ENCODE measurements around the gene EFCAB8.
"Not testable (repeated sequence)": the region's sequence is repeated elsewhere in the genome, so short reads cannot be mapped to it uniquely, and the experiment has no call there.

The EFCAB8 gene

DNA sequence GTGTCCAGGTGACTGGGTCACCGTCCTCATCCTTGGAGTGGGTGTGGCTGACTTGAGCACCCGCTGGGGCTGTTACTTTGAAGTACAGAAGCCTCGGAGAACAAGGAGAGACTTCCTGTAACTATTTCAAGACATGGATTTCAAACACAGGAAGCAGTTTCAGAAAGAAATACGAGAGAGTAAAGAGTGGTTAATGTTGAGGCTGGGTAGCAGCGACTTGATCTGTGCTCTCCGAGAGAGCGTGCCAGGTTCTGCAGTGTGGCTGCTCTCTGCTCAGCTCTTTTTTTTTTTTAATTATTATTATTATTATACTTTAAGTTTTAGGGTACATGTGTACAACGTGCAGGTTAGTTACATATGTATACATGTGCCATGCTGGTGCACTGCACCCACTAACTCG lies 17.5 kb upstream of the EFCAB8 start:
- DNase-seq (ENCODE audit: low spot score), result no peak

DNA sequence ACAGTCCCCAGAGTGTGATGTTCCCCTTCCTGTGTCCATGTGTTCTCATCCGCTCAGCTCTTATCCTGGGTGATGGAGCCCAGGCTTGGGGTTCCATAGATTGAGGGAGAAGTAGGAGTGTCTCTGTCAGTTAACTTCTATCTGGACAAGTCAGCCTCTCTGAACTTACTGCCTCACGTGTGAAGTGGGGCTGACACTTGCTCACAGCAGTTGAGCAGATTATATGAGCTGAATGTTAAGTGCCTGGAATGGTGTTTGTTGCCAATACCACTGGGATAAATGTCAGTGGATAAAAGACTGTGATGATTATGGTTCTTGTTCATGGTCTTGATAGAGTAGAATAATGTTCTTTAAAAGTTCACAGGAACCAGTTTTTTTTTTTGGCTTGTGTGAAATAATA lies 17.1 kb upstream of the EFCAB8 start:
- DNase-seq (ENCODE audit: low spot score), result no peak

DNA sequence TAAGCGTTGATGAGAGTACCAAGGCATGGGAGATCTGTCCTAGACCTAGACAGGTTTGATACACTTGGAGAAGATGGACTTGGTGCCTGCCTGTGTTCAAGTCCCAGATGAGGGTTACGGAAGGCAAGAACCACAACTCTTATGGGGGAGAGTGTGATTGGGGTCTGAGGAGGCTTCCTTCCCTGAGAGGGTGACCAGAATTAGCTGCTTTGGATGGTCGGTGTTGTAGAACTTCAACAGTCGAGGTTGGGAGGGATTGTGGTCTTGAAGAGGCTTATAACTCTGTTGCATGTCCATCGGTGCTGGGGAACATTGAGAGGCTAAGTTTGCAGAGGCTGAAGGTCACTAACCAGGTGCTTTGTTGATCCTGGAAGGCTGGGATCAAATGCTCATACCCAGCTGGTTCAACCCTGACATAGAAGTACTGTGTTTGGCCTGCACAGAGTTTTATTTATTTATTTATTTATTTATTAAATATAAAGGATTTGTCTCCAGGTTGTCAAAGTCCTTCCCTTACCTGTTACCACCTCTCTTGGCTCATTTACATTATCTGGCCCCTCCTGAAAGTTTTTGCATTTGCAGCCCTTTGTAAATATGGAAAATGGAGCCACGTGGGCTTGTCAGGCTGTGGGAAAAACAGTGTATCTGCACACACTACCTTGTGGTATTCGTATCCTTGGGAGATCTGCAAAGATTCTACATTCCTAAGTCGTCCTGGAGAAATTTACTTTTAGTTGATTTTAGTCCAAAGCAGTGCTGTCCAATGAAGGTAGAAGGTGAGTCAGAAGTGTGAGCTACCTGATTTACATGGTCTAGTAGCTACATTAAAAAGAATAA lies 15.8 kb upstream of the EFCAB8 start:
- DNase-seq (ENCODE audit: low spot score), result no peak

DNA sequence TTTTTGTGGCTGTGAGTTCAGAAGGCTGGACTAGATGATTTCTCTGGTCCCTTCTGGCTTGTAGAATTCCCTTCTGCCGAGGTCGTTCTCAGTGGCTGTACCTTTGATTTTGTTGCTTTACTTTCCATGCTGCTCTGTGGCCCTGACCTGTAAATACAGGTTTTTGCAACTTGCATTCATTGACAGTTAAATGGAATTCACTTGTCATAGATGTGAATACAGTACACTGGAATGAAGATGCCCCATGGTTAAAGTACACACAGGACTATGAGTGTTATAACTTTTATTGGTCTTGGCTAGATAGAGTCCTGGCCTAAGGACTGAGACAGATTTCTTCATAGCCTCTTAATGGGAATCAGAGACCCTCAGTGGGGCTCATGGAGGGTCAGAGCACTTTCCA lies 12.9 kb upstream of the EFCAB8 start:
- no peak for DNase-seq (ENCODE audit: low spot score)

DNA sequence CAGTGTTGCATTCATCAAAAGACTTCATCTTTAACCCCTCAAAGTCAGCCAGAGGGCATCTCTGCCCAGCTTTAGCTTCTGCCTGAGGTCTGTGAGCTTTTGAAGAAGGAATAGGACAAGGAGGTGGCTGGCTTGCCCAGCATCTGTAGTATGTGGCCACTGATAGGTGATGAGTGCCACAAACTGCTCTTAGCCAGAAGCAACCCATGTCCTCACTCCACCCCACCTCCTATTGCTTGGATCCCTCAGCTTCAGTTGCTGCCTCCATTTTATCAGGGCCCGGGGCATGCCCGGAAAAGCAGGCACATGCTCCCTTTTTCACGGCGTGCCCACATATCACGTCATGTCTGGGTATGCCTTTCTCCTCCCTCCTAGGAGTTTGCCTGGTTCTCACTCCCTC lies 11.9 kb upstream of the EFCAB8 start:
- DNase-seq (ENCODE audit: low spot score), result no peak

DNA sequence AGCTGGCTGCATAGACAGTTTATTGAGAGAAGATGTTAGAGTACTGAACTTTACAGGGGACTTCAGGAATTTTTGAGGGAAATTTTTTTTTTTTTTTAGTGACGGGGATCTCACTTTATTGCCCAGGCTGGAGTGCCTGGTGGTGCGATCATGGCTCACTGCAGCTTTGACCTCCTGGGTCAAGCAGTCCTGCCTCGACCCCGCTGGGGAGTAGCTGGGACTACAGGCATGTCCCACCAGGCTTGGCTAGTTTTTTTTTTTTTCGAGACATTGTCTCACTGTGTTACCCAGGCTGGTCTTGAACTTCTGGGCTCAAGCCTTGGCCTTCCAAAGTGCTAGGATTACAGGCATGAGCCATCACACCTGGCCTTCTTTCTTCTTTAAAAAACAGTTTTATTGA lies 10.8 kb upstream of the EFCAB8 start:
- no peak for DNase-seq (ENCODE audit: low spot score)

DNA sequence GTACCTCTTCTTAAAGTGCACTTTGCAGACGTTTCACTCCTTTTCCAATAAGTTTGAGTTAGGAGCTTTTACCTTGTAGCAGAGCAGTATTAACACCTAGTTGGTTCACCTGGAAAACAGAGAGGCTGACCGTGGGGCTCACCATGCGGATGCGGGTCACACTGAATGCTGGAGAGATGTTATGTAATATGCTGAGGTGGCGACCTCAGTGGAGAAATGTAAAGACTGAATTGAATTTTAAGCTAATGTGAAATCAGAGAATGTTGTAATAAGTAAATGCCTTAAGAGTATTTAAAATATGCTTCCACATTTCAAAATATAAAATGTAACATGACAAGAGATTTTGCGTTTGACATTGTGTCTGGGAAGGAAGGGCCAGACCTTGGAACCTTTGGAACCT lies 9.9 kb upstream of the EFCAB8 start:
- no peak for DNase-seq (ENCODE audit: low spot score)

DNA sequence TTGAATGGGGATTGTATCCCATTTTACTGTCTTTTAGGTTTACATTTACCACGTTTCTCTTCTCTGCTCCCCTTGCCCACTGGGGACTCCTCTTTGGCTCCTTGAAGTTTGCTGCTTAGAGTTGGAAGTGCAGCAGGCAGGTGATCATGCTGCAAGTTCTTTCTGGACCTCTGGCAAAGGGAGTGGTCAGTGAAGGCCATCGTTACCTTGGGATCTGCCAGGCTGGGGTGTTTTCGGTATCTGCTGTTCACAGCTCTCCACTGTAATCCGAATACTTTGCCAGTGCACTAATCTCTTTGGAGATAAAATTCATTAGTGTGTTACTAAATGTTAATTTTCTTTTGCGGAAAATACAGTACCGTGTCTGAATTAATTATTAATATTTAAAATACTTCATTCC lies 9.1 kb upstream of the EFCAB8 start:
- DNase-seq (ENCODE audit: low spot score), result no peak

DNA sequence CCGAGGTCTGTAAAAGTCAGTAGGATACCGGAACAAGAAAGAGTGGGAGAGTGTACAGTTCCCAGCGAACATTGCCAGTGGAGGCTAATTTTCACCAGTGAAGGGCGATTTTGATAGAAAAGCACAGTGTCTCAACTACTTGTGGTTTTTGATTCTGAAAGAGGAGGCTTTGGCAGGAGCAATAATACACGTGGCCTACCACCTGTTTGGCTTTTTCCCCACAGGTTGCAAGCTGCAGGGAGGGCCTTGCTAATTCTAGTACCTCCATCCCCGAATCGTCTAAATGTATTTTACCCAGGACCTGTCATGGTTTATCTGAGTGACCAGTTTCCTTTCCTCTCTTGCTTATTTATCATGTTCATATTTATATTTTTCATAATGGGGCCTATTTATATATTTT lies 3.3 kb upstream of the EFCAB8 start:
- DNase-seq (ENCODE audit: low spot score), result no peak

DNA sequence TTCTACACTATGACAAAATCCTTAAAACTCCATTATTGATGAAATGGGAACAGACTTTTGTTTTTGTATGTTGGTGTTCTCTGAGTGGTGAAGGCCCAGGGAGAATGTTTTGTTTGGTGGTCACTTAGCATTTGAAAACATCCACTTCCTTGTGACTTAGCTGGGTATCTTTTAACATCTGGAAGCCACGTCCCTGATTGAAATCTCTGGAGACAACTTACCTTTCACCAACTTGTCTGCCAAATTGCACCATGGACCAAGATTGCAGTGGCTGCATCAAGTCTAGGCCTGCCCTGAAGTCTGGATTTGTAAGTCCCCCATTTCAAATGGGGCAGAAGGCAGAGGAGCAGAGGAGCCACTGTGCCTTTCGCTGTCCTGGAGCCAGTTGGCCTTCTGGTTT lies 534 bp upstream of the EFCAB8 start:
- DNase-seq (ENCODE audit: low spot score), result no peak

DNA sequence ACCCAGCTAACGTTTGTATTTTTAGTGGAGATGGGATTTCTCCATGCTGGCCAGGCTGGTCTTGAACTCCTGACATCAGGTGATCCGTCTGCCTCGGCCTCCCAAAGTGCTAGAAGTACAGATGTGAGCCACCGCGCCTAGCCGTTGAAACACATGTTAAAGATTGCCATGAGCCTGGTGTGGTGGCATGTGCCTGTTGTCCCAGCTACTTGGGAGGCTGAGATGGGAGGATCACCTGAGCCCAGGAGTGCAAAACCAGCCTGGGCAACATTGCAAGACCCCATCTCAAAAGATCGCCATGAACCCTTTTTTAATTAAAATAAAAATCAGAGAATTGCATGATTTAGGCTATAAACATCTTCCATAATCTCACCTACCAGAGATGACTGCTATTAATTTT lies 2.7 kb downstream of the EFCAB8 start:
- DNase-seq (ENCODE audit: low spot score), result no peak

DNA sequence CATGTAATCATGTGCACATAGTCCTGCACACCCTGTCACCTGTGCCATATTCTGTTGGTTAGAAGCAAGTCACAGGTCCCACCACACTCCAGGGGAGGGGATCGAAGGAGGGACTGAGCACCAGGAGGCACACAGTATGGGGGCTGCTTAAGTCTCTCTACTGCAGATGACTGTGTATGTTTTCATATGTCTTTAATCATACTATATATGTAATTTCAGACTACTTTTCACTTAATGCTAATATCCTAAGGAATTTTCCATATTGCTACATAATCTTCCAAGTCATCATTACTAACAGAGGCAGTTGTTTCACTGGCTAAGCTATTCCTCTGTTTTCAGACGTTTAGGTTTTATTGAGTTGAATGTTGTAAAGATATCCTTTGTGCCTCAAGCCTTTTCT lies 10.8 kb downstream of the EFCAB8 start:
- DNase-seq (ENCODE audit: low spot score), result no peak

DNA sequence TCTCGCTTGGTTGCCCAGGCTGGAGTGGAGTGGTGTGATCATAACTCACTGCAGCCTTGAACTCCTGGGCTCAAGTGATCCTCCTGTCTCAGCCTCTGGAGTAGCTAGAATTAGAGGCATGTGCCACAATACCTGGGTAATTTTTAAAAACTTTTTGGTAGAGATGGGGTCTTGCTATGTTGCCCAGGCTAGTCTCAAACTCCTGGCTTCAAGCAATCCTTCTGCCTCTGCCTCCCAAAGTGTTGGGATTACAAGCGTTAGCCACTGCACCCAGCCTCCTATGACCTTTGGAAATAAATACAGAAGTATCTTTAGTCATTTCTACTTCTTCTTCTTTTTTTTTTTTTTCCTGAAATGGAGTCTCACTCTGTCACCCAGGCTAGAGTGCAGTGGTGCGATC lies 11.8 kb downstream of the EFCAB8 start:
- DNase-seq (ENCODE audit: low spot score), result not testable (repeated sequence)

DNA sequence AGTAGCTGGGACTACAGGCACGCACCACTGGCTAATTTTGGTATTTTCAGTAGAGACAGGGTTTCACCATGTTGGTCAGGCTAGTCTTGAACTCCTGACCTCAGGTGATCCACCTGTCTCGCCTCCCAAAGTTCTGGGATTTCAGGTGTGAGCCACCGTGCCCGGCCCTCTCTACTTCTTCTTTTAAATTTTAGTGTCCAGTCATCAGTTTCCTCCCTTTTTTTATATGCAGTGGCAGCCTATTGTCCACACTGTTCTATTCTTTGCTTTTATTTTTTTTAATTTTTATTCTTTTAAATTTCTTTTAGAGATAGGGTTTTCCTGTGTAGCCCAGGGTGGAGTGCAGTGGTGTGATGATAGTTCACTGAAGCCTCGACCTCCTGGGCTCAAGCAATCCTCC lies 12.3 kb downstream of the EFCAB8 start:
- no peak for DNase-seq (ENCODE audit: low spot score)

DNA sequence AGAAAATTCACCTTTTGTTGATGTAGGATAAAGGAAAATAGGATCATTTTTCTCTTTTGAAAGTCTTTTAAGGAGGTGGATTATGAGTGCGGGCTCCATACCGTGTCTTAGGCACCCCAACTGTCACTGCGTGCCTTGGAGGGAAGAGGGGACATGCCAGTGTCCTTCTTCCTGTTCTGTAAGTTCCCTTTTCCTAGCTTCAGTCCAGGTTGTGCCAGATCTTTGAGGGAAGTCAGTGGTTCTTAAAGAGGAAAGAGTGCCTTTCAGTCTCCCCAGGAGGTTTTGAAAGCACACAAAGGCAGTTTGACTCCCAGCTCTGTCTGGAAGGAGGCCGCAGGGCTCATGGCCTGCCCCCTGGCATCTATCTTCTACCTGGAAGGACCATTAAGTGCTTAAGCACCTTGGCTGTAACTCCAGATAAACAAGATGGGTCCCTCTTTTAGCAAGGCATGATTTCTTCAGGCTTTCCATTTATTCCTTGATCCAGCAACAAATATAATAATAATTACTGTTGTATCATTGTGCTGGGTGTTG lies 13.0 kb downstream of the EFCAB8 start:
- no peak for DNase-seq (ENCODE audit: low spot score)

DNA sequence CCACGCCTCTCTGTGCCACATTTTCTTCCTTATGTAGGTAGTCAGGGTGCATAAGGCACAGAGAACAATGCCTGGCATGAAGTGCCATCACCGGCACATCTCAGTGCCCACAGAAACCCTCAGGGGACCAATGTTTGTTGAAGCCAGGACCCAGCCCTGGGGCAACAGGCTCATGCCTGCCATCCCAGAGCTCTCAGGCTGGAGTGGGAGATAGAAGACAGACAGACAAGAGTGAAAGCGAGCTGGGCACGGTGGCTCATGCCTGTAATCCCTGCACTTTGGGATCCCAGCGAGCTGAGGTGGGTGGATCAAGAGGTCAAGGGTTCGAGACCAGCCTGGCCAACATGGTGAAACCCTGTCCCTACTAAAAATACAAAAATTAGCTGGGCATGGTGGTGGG lies 13.5 kb downstream of the EFCAB8 start:
- DNase-seq (ENCODE audit: low spot score), result no peak

DNA sequence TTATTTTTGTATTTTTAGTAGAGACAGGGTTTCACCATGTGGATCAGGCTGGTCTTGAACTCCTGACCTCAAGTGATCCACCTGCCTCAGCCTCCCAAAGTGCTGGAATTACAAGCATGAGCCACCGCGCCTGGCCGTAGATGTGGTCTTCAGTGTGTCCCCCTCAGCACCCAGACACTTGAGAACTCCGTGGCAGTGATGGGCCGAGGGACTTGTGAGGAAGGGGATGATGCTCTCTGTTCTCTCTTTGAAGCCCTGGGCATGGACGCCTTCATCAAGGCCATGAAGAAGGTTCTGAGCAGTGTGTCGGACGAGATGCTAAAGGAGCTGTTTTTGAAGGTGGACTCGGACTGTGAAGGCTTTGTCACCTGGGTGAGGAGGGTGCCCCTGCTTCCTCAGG lies 16.9 kb downstream of the EFCAB8 start:
- no peak for DNase-seq (ENCODE audit: low spot score)

DNA sequence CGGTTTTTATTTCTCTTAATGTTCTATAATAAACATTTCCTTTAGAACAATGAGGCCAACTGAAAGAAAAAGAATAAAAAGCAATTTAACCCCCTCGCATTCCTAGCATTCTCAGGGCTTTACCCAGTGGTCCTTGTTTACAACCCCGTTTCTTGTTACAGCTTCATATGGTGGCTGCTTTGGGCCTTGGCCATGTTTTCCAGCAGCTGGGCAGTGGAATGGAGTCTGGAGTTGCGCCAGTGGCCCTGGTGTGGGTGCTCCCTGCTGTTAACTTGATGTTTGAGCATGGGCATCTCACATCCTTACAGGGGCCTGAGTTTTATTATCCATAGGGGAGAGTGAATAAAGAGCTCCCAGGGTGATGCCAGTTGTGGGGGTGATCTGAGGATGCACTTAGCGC lies 18.8 kb downstream of the EFCAB8 start:
- DNase-seq (ENCODE audit: low spot score), result peak; percentile 72

DNA sequence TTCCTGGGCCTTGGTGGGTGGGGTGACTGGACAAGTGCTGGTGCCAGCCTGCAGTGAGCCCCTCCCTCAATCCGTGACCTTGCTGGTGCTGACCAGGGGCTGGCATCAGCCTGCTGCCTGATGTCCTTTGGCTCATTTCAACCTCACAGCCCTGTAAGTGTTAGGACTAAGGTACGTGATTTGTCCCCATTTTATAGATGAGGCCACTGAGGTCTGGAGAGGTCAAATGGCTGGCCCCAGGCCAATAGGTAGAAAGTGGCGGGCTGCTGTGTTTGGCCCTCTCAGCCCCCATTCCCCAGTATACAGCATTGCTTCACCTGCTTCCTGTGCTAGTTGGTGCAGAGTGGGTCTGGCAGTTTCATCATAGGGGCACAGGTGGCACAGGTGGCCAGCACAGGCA lies 20.1 kb downstream of the EFCAB8 start:
- no peak for DNase-seq (ENCODE audit: low spot score)

DNA sequence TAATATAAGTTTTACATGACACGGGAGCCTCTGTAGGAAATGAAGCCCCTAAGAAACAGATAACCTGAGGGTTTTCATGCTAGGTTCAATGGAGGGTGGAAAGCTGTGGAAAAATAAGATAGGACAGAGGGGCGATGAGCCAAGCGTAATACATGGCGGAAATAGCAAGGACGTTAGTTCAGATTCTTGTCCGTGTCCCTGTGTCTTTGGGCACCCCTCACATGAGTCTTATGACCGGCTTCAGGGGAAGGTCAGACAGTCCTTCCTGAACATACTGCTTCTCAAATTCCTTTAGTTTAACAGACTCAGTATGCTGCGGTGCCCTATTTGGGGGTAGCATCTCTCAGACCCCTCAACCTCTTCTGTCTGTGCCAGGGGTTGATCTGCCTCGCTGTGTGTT lies 20.8 kb downstream of the EFCAB8 start:
- DNase-seq (ENCODE audit: low spot score), result no peak

DNA sequence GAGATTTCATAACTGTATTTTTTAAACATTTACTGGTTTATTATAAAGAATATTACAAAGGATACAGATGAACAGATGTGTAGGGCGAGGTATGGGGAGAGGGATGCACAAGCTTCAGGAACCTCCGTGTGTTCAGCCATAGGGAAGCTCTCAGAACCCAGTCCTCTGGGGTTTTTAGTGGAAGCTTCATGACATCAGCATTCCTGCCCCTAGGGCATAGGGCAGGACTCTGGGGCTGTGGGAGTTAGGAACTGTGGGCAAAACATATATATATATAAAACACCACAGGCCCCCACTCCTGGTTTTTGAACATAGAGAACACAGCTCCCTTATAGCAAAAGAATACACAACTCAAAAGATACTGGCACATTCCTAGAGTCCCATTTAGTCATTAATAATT lies 21.9 kb downstream of the EFCAB8 start:
- no peak for DNase-seq (ENCODE audit: low spot score)

DNA sequence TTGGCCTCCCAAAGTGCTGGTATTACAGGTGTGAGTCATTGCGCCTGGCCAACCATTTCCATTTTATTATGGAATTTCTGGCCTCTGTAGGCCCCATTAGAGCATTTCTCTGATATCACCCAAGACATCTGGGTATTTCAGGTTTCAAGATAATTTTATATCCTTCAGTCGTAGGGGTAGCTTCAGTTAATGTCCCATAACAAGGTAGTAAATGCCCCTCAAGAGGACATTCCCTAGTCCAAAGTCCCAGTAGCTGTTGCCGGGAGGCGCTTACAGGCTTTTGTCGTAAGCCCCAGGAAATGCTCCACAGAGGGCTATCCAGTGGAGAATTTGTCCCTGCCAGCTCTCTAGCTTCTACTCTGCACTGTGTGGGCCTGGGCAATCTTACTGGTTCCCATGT lies 24.4 kb downstream of the EFCAB8 start:
- no peak for DNase-seq (ENCODE audit: low spot score)

DNA sequence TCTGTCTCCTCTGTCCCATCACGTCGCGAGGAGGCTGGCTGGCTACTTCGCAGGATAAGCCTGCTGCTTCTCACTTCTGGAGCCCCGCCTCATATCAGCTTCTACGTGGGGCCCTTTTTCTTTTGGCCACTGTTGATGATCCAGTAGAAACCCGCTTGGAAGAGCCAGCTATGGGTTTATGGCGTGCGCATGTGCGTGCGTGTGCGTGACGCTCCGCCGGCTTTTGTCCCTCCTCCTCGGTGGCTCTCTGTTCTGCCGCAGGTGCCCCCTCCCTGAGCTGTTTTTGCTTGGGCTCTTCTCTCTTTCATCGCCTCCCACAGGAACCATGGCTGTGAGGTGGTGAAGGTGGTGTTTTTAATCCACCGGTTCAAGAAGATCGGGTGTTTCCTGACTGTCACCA lies 26.5 kb downstream of the EFCAB8 start:
- DNase-seq (ENCODE audit: low spot score), result no peak

DNA sequence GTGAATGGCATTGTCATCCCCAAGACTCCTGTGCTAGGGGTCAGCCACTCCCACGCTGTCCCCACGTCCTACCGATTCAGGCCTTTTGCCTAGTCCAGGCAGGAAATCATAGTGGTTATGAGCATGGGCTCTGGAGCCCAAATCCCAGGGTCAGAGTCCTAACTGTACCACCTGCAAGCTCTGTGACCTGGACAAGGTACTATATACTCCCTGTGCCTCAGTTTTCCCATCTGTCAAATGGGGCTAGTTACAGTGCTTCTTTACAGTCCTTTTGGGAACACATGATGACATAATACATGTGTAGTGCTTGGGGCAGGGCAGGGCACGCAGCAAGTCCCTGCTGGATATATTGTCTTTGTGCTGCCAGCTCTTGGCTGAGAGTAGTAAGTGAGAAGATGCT lies 27.2 kb downstream of the EFCAB8 start:
- DNase-seq (ENCODE audit: low spot score), result no peak

Measured in AG08396 (cell line).